CD4-positive, alpha-beta memory T cell (primary cell): ENCODE data around the gene PRELID3B. TPM values are rescaled to one million over a fixed set of nuclear protein-coding genes. Genes with fewer than 3 reads are reported as not detected.

Source experiments
- CTCF ChIA-PET: fragments of 350-600 bp; sonication (Branson Sonifier 250); formaldehyde crosslinking; loops from one replicate; lab custom pipeline; 2021; ENCODE audit warnings: inconsistent platforms; ENCODE audit not compliant: partially characterized antibody; lab: Charles Lee
- POLR2A ChIA-PET: fragments of 350-600 bp; sonication (Branson Sonifier 250); formaldehyde crosslinking; loops from one replicate; lab custom pipeline; 2021; ENCODE audit not compliant: partially characterized antibody; lab: Charles Lee
- DNase-seq, 5 donors: peaks; one replicate each; pipeline versions ENCODE4 v3.0.0 to v3.0.0-alpha.2; 2020 to 2022; ENCODE audit warnings: mixed read lengths in 1 of 5
- H3K27ac ChIP-seq: one replicate; pipeline ENCODE4 v1.7.0; 2013; ENCODE audit warnings: low read depth, low read length
- H3K27me3 ChIP-seq: 2 replicates; pipeline ENCODE4 v1.7.0; 2013; ENCODE audit warnings: mild to moderate bottlenecking, low read length, moderate library complexity; ENCODE audit not compliant: insufficient read depth
- H3K36me3 ChIP-seq: 2 replicates; pipeline ENCODE4 v1.7.0; 2013; ENCODE audit warnings: mild to moderate bottlenecking, low read length, moderate library complexity; ENCODE audit not compliant: insufficient read depth
- H3K4me1 ChIP-seq: 2 replicates; pipeline ENCODE4 v1.7.0; 2013; ENCODE audit warnings: mild to moderate bottlenecking, low read length, moderate library complexity; ENCODE audit not compliant: insufficient read depth
- H3K4me3 ChIP-seq, 2 donors: one replicate each; pipeline ENCODE4 v1.7.0; 2013; ENCODE audit warnings: low read length in 2 of 2, mild to moderate bottlenecking in 1 of 2
- H3K9me3 ChIP-seq, 2 donors: one replicate each; pipeline ENCODE4 v1.7.0; 2013; ENCODE audit warnings: low read length in 2 of 2, control low read depth in 1 of 2; ENCODE audit not compliant: control insufficient read depth in 1 of 2
- H3K27ac Mint-ChIP-seq, 7 donors: one replicate each; pipeline ENCODE4 v1.8.0; 2020 to 2021; ENCODE audit warnings: mixed read lengths in 7 of 7, mild to moderate bottlenecking in 6 of 7, inconsistent platforms in 3 of 7, moderate library complexity in 3 of 7
- H3K27me3 Mint-ChIP-seq, 2 donors: one replicate each; pipeline ENCODE4 v1.8.0; 2020 to 2021; ENCODE audit warnings: mixed read lengths in 2 of 2
- H3K36me3 Mint-ChIP-seq, 2 donors: one replicate each; pipeline ENCODE4 v1.8.0; 2020 to 2021; ENCODE audit warnings: mixed read lengths in 2 of 2, inconsistent platforms in 1 of 2, mild to moderate bottlenecking in 1 of 2
- H3K4me1 Mint-ChIP-seq, 4 donors: one replicate each; pipeline ENCODE4 v1.8.0; 2020 to 2021; ENCODE audit warnings: mixed read lengths in 4 of 4, mild to moderate bottlenecking in 1 of 4
- H3K4me3 Mint-ChIP-seq, 8 donors: one replicate each; pipeline ENCODE4 v1.8.0; 2020 to 2021; ENCODE audit warnings: mixed read lengths in 8 of 8, mild to moderate bottlenecking in 7 of 8, moderate library complexity in 6 of 8, inconsistent platforms in 3 of 8
- H3K9me3 Mint-ChIP-seq, 8 donors: one replicate each; pipeline ENCODE4 v1.8.0; 2020 to 2021; ENCODE audit warnings: mixed read lengths in 8 of 8, mild to moderate bottlenecking in 5 of 8, inconsistent platforms in 3 of 8, moderate library complexity in 1 of 8
- intact Hi-C: fragments of 100-400 bp; cut with micrococcal nuclease; formaldehyde crosslinking; loops from one replicate; pipeline ENCODE4 v1.15.1; 2023
- polyA plus RNA-seq, 2 donors: library from polyadenylated mRNA; unstranded; fragments of 300-500 nt; fragmentation: Illumina TruSeq; gene quantifications; one replicate each; pipeline ENCODE4 v1.2.3, GENCODE V29; 2021
- total RNA-seq, 2 experiments: library from RNA; stranded (reverse); gene quantifications; one replicate each; pipeline ENCODE4 v1.2.3, GENCODE V29; 2021

PRELID3B gene
- total and polyA plus RNA-seq, 4 experiments from 2014 or later = 35.7 to 54.7 (median 50.2) TPM

DNA sequence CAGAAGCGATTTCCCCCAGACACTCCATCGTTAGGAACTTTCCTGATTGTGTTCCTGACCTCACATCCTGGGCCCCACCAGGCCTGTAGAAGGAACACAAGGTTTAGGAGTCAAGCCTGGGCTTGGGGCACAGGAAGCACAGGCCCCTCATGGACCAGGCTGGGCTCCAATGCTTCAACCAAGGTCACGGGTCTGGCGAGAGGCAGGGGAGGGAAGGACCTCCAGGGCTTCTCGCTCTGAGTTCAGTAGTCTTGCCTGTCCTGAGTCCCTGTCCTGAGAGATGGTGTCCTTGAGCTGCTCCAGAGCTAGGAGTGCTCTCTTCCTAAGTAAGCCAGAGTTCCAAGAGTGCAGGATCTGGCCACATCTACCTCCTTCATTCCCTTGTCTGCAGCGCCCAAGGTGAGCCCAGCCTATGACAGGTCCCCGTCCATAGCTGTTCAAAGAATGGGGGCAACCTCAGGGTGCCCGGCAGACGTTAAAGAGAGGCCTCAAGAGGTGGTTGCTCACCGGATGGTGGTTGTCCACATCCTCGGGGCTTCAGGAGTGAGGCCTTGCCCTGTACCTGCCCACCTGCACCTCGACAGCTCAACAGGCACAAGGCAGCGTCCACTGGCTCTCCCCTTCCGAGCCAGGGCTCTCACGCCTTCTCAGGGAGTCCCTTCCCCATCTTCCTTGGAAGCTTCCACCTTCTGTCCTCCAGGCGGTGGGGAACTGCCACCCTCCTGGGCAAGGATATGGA, 24.9 kb downstream of the PRELID3B start:
- Histone ChIP-seq H3K4me1 (peaks cover 31% of the 10 kb centered on the region), H3K27me3 (no peaks in the 10 kb centered on the region), H3K27ac (no peak overlapping the region), H3K4me3 (no peak overlapping the region), H3K9me3 (no peaks in the 10 kb centered on the region), H3K36me3 (peaks cover 8% of the 10 kb centered on the region)
- CTCF ChIA-PET = no interaction called here
- Mint-ChIP-seq H3K27ac (peak overlapping the region in 4 of 7 donors; percentile 19 to 60 (median 30)), H3K4me1 (peaks cover 24 to 40% (median 30%) of the 10 kb centered on the region in 4 donors), H3K36me3 (peaks cover 5 to 10% of the 10 kb centered on the region in 2 donors), H3K4me3 (no peak overlapping the region), H3K9me3 (no peaks in the 10 kb centered on the region), H3K27me3 (no peaks in the 10 kb centered on the region)
- POLR2A ChIA-PET = interaction anchor here (4.1 kb wide), 1 partner anchor 14 kb away, joined by 19 read pairs; the partner anchor contains the start of gene ATP5F1E
- DNase-seq = no peak
- intact Hi-C loops = no loop called here

DNA sequence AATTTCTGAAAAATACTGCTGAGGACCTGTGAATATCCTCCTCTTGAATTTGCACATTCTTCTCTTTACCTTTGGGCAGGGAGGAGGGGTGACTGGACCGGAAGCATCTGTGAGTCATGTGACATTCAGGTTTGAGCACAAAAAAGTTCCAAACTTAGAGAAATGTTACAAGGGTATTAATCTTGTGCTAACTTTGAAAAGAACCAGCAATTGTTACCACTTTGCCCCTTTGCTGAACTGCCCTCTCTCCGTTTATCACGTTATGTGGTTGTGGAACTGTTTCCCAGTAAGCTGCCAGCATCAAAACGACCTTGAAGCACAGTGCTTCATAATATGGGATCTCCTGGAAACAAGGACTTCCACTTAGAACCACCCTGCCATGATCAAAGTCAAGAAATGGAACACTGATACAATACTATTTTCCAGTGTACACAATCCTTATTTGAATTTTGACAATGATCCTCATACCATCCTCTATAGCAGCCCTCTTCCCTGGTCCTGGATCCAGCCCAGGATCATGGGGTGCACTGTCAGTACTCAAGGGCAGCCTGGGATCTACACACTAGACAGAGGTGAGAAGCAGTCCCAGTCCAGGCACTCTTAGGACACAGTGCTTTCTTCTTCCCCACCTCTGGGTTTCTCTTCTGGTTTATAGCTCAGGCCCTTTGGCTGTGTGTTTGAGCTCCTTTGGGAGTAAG, 25.6 kb downstream of the PRELID3B start:
- POLR2A ChIA-PET = interaction anchor here (4.1 kb wide), 1 partner anchor 15 kb away, joined by 19 read pairs; the partner anchor contains the start of gene ATP5F1E

DNA sequence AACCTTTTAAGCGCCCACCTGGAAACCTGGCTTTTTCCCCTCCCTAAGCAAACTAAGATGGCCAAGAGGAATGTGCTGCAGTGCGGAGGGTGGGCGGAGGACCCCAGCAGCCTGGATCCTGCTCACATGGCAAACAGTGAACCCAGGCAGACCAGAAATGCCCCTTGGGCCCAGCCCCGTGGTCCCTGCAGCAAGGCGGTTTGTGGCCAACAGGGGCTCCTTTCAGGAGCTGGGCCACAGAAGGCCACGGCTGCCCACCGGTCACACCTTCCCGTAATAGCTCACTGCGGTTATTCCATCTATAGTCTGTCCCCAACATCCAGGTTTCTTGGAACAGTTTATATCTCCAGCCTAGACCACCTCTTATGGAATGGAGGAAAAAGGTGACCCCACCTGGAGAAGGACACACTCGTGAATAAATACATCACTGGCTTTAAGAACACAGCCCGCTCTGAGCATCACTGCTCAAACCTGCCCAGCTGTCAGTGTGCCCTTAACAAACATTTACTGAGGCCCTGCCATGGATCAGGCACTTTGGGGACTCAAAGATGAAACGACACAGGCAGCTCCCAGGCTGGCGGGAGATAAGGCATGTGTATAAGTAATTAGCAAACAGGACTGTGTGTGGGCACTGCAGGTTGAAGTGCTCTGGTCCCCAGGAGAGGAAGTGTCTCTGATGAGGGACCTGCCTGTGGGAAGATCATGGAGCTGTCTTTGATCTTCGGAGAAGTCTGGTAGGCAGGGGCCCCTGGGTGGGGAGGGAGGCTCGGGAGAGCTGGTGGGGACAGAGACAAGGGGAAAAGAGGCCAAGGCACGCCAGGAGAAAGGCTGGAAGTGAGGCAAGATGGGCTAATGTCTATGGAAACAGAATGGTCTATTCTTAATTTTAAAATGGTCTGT, 26.5 kb downstream of the PRELID3B start:
- Mint-ChIP-seq H3K27ac (peak overlapping the region in 3 of 7 donors; percentile 27 to 57 (median 51)), H3K27me3 (no peaks in the 10 kb centered on the region), H3K36me3 (peaks cover 0 to 5% of the 10 kb centered on the region in 2 donors), H3K4me1 (peaks cover 30 to 48% (median 37%) of the 10 kb centered on the region in 4 donors), H3K9me3 (no peaks in the 10 kb centered on the region), H3K4me3 (peak overlapping the region in 1 of 8 donors; percentile 15)
- no peaks in the 10 kb centered on the region for H3K9me3 ChIP-seq
- DNase-seq = no peak
- ChIA-PET CTCF (no interaction called here), POLR2A (interaction anchor here (1.0 to 4.1 kb wide), 2 partner anchors 16 to 34 kb away, joined by 3 to 19 read pairs; partner anchors contain the start of gene ATP5F1E)
- H3K27me3 ChIP-seq = no peaks in the 10 kb centered on the region
- peaks cover 31% of the 10 kb centered on the region for H3K4me1 ChIP-seq
- no peaks in the 10 kb centered on the region for H3K36me3 ChIP-seq
- no peak overlapping the region for H3K4me3 ChIP-seq
- intact Hi-C loops = no loop called here
- H3K27ac ChIP-seq = no peak overlapping the region

More for the DNA sequence above, 25.6 kb downstream of the PRELID3B start:
- no peaks in the 10 kb centered on the region for H3K27me3 ChIP-seq
- H3K4me3 Mint-ChIP-seq = peak overlapping the region in 3 of 8 donors; percentile 1 to 21 (median 10)
- H3K4me1 ChIP-seq = peaks cover 31% of the 10 kb centered on the region
- peaks cover 0 to 5% of the 10 kb centered on the region in 2 donors for H3K36me3 Mint-ChIP-seq
- H3K36me3 ChIP-seq = peaks cover 4% of the 10 kb centered on the region
- H3K27ac ChIP-seq = no peak overlapping the region
- peak overlapping the region in 4 of 7 donors; percentile 0 to 60 (median 46) for H3K27ac Mint-ChIP-seq
- no peaks in the 10 kb centered on the region for H3K27me3 Mint-ChIP-seq
- CTCF ChIA-PET = no interaction called here
- no peaks in the 10 kb centered on the region for H3K9me3 Mint-ChIP-seq
- no peak overlapping the region for H3K4me3 ChIP-seq
- H3K4me1 Mint-ChIP-seq = peaks cover 25 to 43% (median 33%) of the 10 kb centered on the region in 4 donors
- H3K9me3 ChIP-seq = no peaks in the 10 kb centered on the region
- intact Hi-C loops = no loop called here
- no peak for DNase-seq

DNA sequence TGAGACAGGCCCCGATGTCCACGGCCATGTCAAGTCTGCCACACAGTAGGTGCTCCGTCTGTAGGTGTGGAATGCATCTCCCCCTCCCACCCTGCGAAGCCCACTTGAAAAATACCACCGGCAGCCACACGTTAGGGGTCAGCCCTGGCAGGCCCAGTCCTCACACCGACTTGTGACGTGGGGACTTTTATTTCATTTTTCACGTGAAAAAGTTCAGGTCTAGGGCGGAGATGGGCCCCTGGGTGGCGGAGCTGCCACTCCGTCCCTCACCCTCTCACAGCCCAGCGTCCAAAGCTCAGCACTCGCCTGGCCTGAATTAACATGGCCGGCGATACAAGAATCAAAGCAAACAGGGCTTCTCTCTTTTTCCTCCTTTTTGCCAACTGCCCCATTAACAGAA, 27.2 kb downstream of the PRELID3B start:
- no peak for DNase-seq
- peaks cover 0 to 3% of the 10 kb centered on the region in 2 donors for H3K36me3 Mint-ChIP-seq
- H3K4me3 ChIP-seq = no peak overlapping the region
- no peaks in the 10 kb centered on the region for H3K9me3 ChIP-seq
- peaks cover 31% of the 10 kb centered on the region for H3K4me1 ChIP-seq
- no peak overlapping the region for H3K4me3 Mint-ChIP-seq
- no peaks in the 10 kb centered on the region for H3K36me3 ChIP-seq
- H3K27ac Mint-ChIP-seq = no peak overlapping the region
- H3K27me3 Mint-ChIP-seq = no peaks in the 10 kb centered on the region
- ChIA-PET POLR2A (interaction anchor here (1.0 to 4.1 kb wide), 2 partner anchors 16 to 33 kb away, joined by 3 to 19 read pairs; partner anchors contain the start of gene ATP5F1E), CTCF (no interaction called here)
- peaks cover 30 to 49% (median 37%) of the 10 kb centered on the region in 4 donors for H3K4me1 Mint-ChIP-seq
- no peaks in the 10 kb centered on the region for H3K27me3 ChIP-seq
- no peaks in the 10 kb centered on the region for H3K9me3 Mint-ChIP-seq
- H3K27ac ChIP-seq = no peak overlapping the region
- intact Hi-C loops = no loop called here

DNA sequence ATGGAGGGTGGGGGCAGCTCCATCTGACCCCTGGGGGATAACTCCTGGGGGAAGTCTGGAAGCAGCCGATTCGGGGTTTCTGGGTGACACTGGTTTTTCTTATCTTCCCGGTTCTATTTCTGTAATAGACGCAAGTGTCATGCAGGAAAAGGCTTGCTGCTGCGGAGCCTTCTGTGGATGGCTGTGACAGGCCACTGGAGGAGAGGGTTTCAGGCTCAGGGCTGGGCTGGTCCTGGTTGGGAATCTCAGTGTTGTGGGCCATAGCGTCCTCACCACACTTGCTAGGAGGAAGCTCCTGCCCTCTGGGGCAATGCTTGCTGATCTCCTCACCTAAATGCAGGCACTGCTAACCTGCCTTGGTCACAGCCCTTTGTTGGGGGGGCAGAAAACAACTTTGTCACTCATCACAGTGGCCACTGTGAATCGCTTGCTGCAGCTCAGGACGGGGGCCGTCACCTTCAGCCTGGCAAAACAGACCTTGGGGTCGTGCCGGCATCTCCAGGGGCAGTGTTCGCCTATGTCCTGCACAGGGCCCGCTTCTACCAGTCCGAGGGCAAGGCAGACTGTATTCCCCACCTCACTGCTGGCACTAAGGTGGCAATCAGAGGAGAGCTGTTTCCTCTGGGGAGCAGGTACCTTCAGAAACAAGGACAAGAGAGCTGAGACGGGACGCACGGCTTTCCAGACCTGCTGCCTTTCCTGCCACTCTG, 27.8 kb downstream of the PRELID3B start:
- Mint-ChIP-seq H3K9me3 (no peaks in the 10 kb centered on the region), H3K36me3 (peaks cover 0 to 3% of the 10 kb centered on the region in 2 donors), H3K4me1 (peaks cover 30 to 49% (median 37%) of the 10 kb centered on the region in 4 donors), H3K27ac (peak overlapping the region in 2 of 7 donors; percentile 10 to 58), H3K27me3 (no peaks in the 10 kb centered on the region), H3K4me3 (peak overlapping the region in 1 of 8 donors; percentile 63)
- no peak for DNase-seq
- intact Hi-C loops = no loop called here
- Histone ChIP-seq H3K4me3 (no peak overlapping the region), H3K36me3 (no peaks in the 10 kb centered on the region), H3K27ac (no peak overlapping the region), H3K9me3 (no peaks in the 10 kb centered on the region), H3K4me1 (peaks cover 31% of the 10 kb centered on the region), H3K27me3 (no peaks in the 10 kb centered on the region)
- CTCF ChIA-PET = interaction anchor here (0.6 kb wide), 1 partner anchor 834 kb away, joined by 3 read pairs; no protein-coding TSS in a partner anchor
- POLR2A ChIA-PET = interaction anchor here (1.0 to 4.1 kb wide), 2 partner anchors 17 to 33 kb away, joined by 3 to 19 read pairs; partner anchors contain the start of gene ATP5F1E

DNA sequence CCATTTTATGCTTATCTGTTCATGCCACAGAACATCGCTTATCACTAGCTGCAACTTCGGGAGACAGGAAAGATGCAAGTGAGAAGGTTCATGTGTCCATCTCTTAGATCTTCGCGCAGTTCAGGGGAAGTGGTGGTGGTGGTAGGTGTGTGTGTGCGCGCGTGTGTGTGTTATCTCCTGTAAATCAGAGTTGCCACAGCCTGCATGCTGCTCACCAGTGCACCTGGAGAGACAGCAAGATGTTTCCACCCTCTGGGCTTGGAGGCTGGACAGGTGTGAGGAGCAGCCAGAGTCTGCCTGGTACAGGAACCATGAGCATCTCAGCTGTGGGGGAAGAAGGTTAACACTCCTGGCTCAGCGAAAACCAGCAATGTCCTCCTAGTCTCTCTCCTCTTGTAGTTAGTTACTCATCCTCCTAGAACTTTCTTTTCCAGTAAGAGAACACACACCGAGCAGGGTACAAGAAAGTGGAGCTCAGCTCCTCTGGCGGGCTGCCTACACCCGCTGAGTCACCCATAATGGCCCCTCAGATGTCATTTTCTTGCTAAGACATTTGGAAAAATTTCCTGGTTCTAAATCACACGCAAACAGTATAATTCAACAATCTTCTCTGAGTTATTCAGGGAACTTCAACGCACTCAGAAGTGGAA, 28.5 kb downstream of the PRELID3B start:
- Mint-ChIP-seq H3K27me3 (no peaks in the 10 kb centered on the region), H3K4me3 (peak overlapping the region in 6 of 8 donors; percentile 3 to 63 (median 36)), H3K4me1 (peaks cover 30 to 49% (median 37%) of the 10 kb centered on the region in 4 donors), H3K27ac (peak overlapping the region; percentile 3 to 79 (median 50)), H3K9me3 (no peaks in the 10 kb centered on the region), H3K36me3 (peaks cover 0 to 2% of the 10 kb centered on the region in 2 donors)
- H3K27me3 ChIP-seq = no peaks in the 10 kb centered on the region
- peaks cover 31% of the 10 kb centered on the region for H3K4me1 ChIP-seq
- no peaks in the 10 kb centered on the region for H3K9me3 ChIP-seq
- H3K27ac ChIP-seq = no peak overlapping the region
- intact Hi-C loops = no loop called here
- ChIA-PET CTCF (no interaction called here), POLR2A (interaction anchor here (1.2 kb wide), 1 partner anchor 18 kb away, joined by 5 read pairs; the partner anchor contains the start of gene ATP5F1E)
- H3K36me3 ChIP-seq = no peaks in the 10 kb centered on the region
- peak; percentile 51 to 58 (median 54) for DNase-seq
- no peak overlapping the region for H3K4me3 ChIP-seq
